Measurements from ENCODE around the gene DTHD1.

DTHD1 gene

GRCh38 chr4:36241771-36242170, 39.6 kb upstream of the DTHD1 start:
- no peak for DNase-seq
- no peaks in the 10 kb centered on the region for H3K36me3 Mint-ChIP-seq (ENCODE audit: low read depth)
- no peak overlapping the region for H3K27ac Mint-ChIP-seq
- H3K4me1 Mint-ChIP-seq, result peaks cover 14% of the 10 kb centered on the region
- H3K4me3 Mint-ChIP-seq, result no peak overlapping the region
- peaks cover 54% of the 10 kb centered on the region for H3K27me3 Mint-ChIP-seq (ENCODE audit: low read depth, poor library complexity)
- TF ChIP-seq CTCF (IDR thresholded peaks at IDR 0.05), result no peak
- H3K9me3 Mint-ChIP-seq, result no peaks in the 10 kb centered on the region

GRCh38 chr4:36242629-36243354, 38.6 kb upstream of the DTHD1 start:
- H3K9me3 Mint-ChIP-seq, result no peaks in the 10 kb centered on the region
- DNase-seq, result no peak
- H3K36me3 Mint-ChIP-seq (ENCODE audit: low read depth), result no peaks in the 10 kb centered on the region
- peaks cover 14% of the 10 kb centered on the region for H3K4me1 Mint-ChIP-seq
- H3K27me3 Mint-ChIP-seq (ENCODE audit: low read depth, poor library complexity), result peaks cover 63% of the 10 kb centered on the region
- peak overlapping the region; percentile 83 for H3K4me3 Mint-ChIP-seq
- no peak for TF ChIP-seq CTCF (IDR thresholded peaks at IDR 0.05)
- H3K27ac Mint-ChIP-seq, result no peak overlapping the region

GRCh38 chr4:36243355-36244256, 37.8 kb upstream of the DTHD1 start:
- no peaks in the 10 kb centered on the region for H3K9me3 Mint-ChIP-seq
- H3K4me3 Mint-ChIP-seq, result peak overlapping the region; percentile 83
- DNase-seq, result no peak
- no peaks in the 10 kb centered on the region for H3K36me3 Mint-ChIP-seq (ENCODE audit: low read depth)
- H3K27ac Mint-ChIP-seq, result no peak overlapping the region
- no peak for TF ChIP-seq CTCF (IDR thresholded peaks at IDR 0.05)
- peaks cover 14% of the 10 kb centered on the region for H3K4me1 Mint-ChIP-seq
- H3K27me3 Mint-ChIP-seq (ENCODE audit: low read depth, poor library complexity), result peaks cover 66% of the 10 kb centered on the region

DNA sequence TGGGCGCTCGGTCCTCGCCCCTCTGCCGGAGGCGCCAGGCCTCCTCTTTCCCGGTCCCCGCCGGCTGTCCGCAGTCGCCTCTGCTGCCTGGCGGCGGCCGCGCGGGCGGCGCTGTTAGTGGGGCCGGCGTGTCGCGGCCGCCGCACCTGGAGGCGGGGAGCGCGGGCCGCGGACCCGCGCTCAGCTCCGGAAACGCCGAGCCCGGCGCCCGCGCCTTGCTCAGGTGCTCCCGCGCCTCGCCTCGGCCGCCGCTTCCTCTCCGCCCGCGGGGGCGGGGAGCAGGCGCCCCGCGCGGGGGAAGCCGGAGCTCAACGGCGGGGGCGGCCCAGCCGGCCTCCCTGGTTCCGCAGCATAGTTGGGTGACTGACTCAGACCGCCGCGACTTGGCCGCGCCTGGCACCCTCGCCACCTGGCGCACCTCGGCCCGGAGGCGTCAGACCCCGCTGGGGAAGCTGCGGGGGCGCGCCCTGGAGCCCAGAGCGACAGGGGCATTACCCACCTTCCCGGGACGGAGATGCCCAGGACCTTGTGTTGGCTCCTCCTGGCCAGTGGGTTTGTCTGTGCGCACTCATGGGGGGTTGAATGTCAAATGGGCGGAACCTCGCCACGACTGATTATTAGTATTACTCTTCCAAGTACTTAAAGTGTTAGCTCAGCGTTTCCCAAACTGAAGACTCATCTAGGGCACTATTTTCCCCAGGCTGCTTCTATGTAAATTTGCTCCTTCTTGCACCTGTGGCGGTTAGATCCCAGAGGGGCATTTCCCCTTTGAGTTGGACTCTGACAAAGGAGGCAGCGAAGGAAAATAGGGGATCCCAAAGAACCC, 36.9 kb upstream of the DTHD1 start, which contains the start of gene ARAP2:
ARAP2 (minus strand) TSS at position 258 of the 826 bp plus-strand sequence. CDS start 15,028 bp downstream, outside the sequence.
- no peak within 1 kb of the TSS for H3K27ac Mint-ChIP-seq
- peak; percentile 59 for DNase-seq
- TF ChIP-seq CTCF (IDR thresholded peaks at IDR 0.05), result no peak
- H3K4me3 Mint-ChIP-seq, result peak within 1 kb of the TSS; percentile 85
- H3K36me3 Mint-ChIP-seq (ENCODE audit: low read depth), result no peaks in the 10 kb centered on the region
- H3K9me3 Mint-ChIP-seq, result no peaks in the 10 kb centered on the region
- peaks cover 71% of the 10 kb centered on the region for H3K27me3 Mint-ChIP-seq (ENCODE audit: low read depth, poor library complexity)
- peaks cover 14% of the 10 kb centered on the region for H3K4me1 Mint-ChIP-seq

DNA sequence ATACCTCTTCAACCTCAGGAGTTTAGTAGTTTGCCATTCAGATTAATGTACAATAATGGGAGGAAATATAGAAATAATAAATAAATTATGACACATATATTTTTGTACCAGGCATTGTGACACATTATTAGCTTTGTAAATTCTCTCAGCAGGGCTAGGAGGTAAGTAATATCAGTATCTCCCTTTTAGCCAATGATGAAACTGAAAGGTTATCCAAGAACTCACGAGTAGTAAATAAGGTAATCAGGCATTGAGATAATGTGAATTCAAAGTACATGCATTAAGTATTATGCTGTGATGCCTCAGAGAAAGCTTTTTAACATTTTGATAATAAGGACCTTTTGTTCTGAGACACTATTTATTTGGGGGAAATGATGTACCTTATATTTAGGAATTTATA, 31.8 kb upstream of the DTHD1 start:
- no peak for TF ChIP-seq CTCF (IDR thresholded peaks at IDR 0.05)
- no peaks in the 10 kb centered on the region for H3K4me1 Mint-ChIP-seq
- H3K9me3 Mint-ChIP-seq, result no peaks in the 10 kb centered on the region
- H3K27me3 Mint-ChIP-seq (ENCODE audit: low read depth, poor library complexity), result peaks cover 41% of the 10 kb centered on the region
- no peaks in the 10 kb centered on the region for H3K36me3 Mint-ChIP-seq (ENCODE audit: low read depth)
- no peak overlapping the region for H3K27ac Mint-ChIP-seq
- no peak for DNase-seq
- no peak overlapping the region for H3K4me3 Mint-ChIP-seq
